G401.6 (cell line): Measurements from ENCODE around the gene ZBTB46.

ENCODE experiments used
- FAIRE-seq: peaks from 2 replicates; lab custom pipeline; 2012; peaks lifted over from hg19 to GRCh38; lab: Jason Lieb, UNC

The ZBTB46 gene

DNA sequence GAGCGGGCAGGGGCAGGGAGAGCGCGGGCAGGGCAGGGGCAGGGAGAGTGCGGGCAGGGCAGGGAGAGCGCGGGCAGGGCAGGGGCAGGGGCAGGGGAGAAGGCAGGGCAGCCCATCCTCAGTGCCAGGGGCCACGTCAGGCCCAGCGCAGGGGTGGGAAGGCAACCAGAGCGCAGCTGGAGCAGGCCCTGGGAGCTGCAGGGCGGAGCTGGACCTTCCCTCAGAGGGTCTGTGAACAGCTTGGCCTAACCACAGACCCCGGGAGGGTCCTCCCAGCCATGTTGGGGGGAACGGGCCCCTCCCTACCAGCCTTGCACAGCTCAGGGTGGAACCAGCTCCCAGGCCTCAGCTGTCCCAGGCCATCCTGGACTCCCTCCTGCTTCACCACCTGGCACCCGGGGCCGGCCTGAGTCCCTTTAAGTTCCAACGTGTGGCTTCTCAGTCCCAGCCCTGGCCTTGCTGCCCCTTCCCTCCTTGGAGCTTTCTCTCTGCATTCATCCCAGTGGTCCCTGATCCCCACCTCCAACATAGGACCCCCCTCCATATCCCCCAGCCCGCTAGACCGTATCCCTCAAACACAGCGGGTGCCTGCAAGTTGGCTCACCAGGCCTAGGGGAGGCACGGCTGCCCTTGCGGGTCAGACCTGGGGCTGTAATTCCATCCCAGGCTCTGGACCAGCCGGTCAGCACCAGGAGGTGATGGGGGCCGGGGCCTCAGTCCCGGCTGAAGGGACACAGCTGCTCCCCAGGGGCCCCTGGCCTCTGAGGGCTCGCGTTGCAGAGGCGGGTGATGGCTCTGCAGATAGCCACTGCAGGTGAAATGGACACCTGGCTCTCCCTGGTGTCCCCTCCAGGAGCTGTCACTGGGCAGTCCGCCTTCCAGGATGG is 5.6 kb upstream of the ZBTB46 start:
- no peak for FAIRE-seq

DNA sequence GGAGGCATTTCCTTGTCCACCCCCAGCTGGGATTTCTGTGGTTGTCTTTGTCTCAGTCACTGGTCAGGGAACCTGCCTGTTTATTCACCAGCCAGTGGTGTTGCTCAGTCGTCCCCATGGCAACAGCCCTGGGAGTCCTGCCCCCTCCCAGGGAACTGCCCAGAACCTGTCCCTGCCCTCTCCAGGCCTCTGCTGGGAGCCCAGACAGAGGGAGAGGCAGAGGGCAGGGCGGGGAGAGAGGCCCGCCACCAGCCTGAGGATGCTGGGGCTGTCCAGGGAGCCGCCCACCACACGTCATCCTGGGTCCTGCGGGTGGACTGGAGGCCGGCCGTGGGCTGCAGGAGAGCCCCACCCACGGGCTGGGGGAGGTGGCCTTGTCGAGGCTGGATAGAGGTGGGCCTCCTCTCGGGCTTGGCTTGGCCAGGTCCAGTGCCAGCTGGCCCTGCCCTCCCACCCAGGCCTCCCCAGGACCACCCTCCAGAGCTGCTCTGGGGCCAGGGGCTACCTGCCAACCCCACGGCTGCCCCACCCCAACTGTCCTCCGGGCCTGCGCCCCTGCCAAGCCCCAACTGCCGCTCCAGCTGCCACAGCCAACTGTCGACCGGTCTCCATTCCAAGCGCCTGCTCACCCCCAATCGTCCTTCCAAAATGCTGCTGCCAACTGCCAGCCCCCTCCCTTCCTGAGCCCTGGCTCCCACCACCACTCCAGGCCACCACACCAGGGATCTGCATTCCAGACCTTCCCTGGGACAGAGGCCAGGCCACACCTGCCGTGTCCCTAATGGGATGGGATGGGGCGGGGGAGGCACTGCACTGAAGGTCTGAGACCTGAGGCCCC is 4.2 kb upstream of the ZBTB46 start:
- no peak for FAIRE-seq

DNA sequence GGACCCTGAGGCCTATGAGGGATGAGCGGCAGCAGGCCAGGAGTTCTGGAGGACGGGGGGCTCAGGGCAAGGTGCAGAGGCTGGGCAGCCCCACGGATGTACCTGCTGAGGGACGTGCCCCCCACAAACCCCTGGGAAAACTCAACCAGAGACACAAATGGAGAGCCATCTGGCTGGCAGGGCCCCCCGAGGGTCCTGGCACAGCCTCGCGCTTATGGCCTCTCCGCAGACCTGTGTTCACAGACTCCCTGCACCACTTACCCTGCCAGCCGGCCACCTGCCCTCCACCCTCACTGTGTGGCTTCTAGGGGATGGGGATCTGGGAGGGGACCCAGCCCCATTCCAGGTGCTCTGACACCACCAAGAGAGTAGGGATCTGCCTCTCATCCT is 3.4 kb upstream of the ZBTB46 start:
- FAIRE-seq = no peak

DNA sequence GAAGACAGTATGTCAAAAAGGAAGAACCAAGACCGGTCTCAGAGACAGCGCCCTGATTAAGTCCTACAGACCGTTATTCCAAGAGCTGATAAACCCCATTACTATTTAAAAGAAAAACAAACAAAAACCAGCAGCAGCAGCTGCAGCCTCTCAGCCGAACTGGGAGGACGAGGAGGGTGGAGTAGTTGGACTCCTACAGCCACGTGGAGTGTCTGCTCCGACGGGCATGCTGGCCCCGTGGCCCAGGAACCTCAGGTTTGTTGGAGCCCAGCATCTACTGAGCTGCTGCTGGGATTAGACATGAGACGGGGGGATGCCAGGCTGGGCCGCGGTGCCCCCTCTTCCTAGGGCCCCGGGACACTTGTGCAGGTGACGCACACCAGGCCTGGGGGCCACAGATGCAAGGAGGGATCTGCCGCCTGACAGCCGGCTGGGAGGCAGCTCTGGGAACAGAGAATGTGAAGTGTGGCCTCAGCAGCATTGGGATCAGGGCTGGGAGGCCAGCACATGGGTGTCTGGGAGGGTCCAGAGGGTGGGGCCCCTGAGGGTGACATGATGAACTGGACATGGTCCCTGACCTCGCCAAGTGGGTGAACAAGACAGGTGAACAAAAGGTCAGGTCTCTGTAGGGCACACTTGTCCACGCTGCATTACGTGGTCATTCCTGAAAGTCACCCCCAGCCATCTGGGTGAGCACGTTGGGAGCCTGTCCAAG is 2.9 kb upstream of the ZBTB46 start:
- no peak for FAIRE-seq

DNA sequence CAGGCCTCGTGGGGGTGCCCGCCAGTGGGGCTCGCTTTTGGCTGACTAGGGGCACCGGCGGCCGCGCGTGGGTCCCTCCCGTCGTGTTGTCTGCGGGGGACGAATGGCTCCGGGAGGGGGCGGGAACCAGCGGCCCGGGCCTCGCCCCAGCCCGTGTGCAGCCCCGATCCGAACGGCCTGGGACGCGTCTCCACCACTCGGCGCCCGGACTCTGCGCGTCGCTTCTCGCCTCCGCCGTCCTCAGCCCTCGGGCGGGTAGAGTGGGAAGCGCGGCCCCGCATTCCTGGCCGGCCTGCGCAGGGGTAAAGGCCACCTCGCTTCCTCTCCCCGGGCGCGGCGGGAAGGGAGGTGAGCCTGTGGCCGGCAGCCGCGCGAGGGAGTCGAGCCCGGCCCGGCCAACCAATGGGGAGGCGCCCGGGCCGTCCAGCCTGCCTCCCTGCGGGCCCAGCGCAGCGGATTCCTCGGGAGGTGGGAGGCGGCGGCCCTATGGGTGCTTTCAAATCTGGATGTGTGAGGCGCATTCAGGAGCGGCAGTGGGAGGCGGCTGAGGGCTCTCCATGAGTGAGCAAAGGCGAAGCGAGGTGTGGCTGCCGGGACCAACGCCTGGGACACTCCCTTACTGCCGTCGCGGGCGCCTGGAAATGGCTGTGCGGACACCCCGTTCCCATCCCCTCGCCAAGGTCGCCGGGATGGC is 1.1 kb upstream of the ZBTB46 start:
- no peak for FAIRE-seq

DNA sequence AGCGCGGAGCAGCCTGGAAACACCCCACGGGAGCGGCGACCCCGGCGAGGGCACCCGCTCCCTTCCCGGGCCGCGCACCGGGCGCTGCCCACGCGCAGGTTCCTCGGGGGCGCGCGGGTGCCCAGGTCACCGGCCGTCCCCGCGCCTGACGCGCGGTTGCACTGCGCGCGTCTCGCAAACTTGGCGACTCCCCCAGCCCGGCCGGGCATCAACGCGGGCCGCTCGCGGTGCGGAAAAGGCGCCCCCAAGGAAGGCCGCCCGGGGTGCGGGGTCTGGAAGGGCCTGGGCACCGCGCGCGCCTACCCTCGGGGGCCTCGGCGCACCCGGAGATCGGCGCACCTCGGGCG is 555 bp upstream of the ZBTB46 start:
- FAIRE-seq = no peak

DNA sequence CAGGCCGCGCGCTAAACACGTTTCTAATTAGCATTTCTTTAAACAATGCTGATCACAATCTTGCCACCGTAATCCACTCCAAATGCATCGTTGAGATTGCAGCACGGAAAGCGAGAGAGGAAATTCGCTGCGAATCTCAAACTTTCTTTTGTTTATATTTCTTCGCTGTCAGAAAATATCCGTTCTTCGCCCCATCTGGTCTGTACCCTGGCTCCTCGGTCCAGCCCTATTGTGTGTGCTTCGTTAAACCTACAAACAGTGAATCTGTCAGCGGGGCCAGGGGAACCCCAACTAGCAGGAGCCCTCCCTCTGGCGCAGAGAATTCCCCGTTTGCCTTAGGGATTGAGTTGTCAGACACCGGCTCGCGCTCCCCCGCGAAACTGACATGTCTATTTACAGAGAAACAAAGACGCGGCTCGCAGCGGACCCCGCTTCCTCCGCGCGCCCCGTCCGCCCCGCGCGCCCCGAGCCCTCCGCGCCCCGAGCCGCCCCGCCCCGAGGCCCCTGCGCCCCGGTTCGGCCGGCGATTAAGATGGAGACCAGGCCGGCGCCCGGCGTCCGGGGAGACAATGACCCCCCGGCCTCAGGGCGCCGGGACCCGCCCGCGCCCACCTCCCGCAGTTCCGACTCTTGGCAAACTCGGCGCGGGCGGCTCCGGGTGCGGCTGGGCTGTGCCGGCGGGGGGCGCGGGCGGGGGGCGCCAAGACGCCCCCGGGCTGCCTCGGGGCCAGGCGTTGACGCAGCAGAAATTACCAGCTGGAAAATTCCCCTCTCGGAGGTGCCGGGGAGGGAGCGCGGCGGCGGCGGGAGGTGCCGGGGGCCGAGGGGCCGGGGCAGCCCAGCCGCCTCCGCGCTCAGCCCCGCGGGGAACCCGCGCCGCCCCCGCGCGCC is 874 bp downstream of the ZBTB46 start:
- no peak for FAIRE-seq

DNA sequence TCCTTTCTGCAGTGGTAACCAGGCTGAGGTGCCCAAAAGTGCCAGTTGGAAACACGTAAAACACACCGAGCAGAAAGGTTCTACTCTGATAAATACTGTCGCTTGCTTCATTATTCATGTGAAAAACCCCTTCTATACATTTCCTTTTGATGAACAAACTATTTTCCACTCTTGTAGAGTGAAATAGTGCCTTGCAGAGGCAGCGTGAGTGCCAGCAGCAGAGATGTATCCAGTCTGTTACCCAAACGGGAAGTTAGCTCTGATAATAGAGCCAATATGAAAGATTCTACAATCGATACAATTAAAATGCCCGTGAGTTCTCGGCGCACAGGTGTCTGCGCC is 1.5 kb downstream of the ZBTB46 start:
- FAIRE-seq = no peak

DNA sequence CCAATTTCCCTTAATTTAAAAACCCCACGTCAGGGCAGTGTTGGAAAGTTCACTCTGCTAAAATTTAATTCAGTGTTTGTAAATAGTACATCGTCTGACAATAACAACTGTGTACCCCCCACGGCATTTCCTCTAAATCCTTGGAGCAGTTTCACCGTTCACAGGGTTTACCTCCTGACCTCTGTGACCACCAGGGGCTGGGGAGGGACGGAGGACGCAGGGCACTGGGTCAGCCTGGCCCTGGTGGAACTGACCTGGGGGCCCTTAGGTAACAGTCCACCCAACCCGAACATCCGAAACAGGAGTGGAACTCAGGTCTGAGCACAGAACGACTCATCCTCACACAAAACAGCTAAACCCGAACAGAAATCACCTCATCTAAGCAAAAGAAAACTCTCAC is 2.1 kb downstream of the ZBTB46 start:
- FAIRE-seq = no peak

DNA sequence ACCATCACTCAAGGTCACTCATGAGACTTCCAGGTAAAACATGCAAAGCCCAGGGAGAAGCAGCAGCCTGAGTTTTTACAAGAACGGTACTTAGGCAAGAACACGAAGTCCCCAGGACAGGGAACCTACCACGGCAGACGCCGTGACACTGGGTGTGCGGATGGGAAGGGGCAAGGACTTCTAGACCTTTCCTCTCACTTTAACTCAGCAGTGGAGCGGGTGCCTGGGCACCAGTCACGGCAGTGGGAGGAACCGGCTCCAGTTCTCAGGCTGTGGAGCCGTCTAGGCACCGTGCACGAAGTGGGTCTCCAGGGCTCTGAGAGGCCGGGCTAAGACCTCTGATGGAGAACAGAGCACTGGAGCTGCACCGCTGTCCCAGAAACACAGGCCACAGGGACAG is 2.5 kb downstream of the ZBTB46 start:
- FAIRE-seq = no peak

DNA sequence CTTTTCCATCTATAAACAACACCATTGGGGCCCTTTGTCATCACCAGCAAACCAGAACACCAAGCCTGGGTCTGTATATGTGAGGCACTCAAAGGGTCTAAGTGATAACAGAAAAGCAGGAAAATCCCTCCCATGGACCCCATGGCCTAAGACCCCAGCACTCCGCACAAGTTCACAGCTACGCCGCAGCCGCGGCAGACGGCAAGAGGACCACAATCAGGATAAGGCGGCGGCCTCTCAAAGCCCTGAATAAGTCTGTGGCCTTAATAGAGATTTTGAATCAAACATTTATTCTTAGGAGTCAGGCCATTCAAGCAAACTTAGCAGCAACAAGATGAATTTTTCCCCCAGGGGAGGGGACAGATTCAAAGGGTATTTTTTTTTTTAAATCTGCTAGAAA is 2.9 kb downstream of the ZBTB46 start:
- no peak for FAIRE-seq

DNA sequence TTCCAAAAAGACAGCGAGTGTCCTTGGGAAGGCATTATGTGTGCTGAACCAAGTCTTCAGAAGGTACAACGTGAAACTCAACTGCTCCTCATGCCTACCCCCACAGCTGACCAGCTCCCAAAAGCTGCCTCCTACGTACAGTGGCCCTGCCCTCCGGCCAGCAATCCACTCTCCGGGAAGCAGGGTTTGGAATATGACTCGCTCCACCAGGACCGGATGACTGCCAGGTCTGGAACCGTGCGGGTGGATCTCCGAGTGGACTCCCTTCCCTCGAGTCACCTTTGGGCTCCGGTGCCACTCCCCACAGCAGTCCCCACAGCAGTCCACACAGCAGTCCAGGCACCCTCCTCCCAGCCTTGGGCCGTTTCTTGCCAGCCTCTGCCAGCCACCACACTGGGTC is 4.3 kb downstream of the ZBTB46 start:
- FAIRE-seq = no peak

DNA sequence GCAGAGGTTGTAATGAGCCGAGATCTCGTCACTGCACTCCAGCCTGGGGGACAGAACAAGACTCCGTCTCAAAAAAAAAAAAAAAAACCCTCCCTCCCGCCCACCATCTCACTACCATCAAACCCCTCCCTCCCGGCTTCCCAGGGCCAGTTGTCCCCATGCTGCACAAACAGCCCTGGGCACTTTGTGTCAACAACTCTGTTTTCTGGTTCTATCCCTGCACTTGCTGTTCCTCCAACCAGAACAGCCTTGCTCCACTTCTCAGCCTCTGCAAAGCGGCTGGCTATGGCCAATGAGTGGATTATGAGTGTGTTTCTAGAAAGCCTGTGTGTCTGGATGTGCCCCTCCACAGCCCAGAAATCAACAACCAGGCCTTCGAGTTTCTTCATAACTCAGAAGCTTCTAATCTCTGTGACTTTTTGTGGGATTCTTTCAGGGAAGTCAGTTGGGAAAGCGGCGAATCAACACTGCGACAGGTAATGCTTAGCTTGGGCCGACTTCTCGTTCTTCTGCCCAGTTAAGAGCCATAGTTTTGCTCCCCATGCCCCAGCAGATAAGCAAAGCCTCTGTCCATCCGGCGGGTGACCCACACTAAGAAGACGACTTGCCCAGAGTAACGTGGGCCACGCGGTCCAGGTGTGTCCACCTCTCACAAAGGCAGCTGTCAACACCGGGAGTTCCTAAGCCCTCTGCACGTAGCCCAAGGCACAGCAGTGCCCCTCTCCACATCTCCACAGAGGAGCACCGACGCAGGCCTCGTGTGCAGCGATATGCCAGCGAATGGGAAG is 5.5 kb downstream of the ZBTB46 start:
- FAIRE-seq = no peak

DNA sequence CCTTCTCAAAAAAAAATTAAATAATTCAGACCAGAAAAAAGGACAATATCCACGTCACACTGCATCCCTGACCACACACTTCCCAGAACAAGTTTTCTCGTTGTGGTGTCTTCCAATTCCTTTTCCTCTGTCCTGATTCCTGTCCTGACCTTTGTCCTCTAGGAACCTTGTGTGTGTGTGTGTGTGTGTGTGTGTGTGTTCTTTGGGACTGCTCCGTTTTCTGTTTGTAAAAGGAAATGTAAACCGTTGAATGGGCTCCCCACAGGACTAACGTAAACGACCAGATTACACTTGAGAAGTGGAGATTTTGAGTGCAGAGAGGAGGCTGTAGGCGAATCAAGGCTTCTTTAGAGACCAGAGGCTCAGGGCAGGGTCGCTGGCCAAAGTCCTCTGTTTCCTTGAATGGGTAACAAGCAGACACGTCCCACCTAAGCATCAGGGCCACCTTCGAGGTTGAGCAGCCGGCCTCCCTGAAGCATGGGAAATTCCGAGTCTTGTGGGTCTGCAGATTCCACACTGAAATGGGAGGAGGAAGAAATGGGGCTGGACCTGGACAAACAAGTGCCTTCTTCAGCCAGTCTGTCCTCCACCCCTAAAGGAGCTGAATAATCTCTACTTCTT is 7.3 kb downstream of the ZBTB46 start:
- FAIRE-seq = no peak

DNA sequence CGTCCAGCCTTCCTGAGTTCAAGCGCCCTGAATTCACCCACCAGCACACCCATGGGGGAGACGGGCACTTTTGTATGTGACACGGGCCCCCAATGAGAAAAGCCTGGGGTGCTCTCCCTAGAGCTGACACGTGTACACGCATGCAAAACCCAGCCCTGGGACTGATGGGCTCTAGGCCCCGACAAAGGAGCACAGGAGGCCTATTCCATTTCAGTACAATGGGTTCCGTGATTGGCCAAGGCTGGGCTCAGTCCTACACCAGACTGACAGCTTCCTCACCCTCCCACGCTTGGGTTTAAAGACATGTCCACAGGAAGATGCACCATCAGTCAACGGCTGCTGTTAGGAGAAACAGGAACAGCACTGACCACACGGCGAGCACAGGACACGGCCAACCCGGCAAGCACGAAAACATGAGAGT is 8.8 kb downstream of the ZBTB46 start:
- FAIRE-seq = no peak

DNA sequence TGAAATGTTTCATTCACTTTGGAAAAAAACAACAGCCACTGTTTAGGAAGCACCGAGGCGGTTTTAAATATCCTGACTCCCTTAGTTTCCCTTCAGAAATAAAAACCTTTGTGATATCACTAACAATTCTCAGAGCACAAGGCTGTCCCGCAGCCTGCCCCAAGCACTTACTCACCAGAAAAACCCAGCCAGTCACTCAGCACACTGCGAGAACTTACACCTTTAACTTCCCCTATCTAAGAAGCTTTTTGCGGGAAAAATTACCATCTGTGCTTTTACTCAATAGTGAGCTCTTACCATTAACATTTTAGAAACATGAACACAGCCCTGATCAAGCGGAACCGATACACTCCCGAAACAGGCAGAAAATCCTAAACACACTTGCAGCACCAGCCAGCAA is 9.3 kb downstream of the ZBTB46 start:
- no peak for FAIRE-seq

DNA sequence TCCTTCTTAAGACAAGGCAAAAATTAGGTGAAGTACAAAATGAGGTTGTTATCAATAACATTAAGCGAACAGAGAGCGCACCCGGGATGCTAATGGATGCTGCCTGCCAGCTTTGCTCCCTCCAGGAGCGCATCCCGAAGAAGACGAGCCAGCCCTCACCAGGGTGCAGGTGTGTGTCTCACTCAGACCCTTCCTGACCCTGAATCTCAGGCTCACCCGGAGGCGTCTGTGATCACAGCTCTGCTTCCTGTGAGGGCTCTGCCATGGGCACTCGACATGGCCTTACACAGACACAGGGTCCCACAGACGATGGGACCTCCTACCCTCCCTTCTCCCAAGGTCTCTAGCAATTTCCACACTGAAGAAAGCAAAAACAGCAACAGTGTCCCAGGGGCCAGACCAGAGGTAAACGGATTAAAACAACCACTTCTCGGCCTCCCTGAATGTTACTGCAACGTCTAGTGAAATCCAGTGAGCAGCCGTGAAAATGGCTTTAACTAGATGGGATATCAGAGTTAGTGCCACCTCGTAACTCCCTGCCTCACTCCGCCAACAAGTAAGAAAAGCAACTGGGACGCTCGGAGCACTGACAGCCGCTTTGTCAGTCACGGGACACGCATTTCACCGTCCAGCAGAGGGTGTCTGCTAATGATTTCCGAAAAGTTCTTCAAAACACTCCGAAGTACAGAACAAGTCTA is 11.7 kb downstream of the ZBTB46 start:
- FAIRE-seq = no peak

DNA sequence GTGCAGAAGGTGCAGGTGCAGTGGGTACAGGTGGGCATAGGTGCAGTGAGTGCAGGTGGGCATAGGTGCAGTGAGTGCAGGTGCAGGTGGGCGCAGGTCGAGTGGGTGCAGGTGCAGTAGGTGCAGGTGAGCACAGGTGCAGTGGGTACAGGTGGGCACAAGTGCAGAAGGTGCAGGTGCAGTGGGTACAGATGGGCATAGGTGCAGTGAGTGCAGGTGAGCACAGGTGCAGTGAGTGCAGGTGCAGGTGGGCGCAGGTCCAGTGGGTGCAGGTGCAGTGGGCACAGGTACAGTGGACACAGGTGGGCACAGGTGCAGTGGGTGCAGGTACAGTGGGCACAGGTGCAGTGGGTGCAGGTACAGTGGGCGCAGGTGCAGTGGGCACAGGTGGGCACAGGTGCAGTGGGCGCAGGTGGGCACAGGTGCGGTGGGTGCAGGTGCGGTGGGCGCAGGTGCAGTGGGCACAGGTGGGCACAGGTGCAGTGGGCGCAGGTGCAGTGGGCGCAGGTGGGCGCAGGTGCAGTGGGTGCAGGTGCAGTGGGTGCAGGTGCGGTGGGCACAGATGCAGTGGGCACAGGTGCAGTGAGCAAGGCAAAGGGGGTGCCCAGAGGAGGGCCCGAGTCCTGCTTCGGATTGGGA is 15.3 kb downstream of the ZBTB46 start:
- FAIRE-seq = no peak
